Activated CD8-positive, alpha-beta T cell treated with anti-CD3 and anti-CD28 coated beads for 36 hours (primary cell): ENCODE results near the gene FAM209A. TPM values are rescaled to one million over a fixed set of nuclear protein-coding genes. Genes with fewer than 3 reads are reported as not detected.

Experiments
- ATAC-seq: fragments of 200-7000 bp; cut with Tn5 transposase; one replicate; pipeline ENCODE4 v1.10.0; 2021; ENCODE audit warnings: mild to moderate bottlenecking, moderate library complexity
- CTCF ChIA-PET: fragments of 350-600 bp; sonication (Branson Sonifier 250); formaldehyde crosslinking; loops from one replicate; lab custom pipeline; 2021; ENCODE audit warnings: antibody characterized with exemption; lab: Charles Lee
- POLR2A ChIA-PET: fragments of 350-600 bp; sonication (Branson Sonifier 250); formaldehyde crosslinking; loops from one replicate; lab custom pipeline; 2021; ENCODE audit warnings: antibody characterized with exemption; lab: Charles Lee
- DNase-seq: peaks from one replicate; pipeline ENCODE4 v3.0.0-alpha.2; 2020
- H3K27ac Mint-ChIP-seq: one replicate; pipeline ENCODE4 v1.8.0; 2021; ENCODE audit warnings: mild to moderate bottlenecking, mixed read lengths
- H3K27me3 Mint-ChIP-seq: one replicate; pipeline ENCODE4 v1.8.0; 2021; ENCODE audit warnings: mixed read lengths
- H3K36me3 Mint-ChIP-seq: one replicate; pipeline ENCODE4 v1.8.0; 2021; ENCODE audit warnings: low read depth, mixed read lengths
- H3K4me1 Mint-ChIP-seq: one replicate; pipeline ENCODE4 v1.8.0; 2021; ENCODE audit warnings: low read depth, mixed read lengths
- H3K4me3 Mint-ChIP-seq: one replicate; pipeline ENCODE4 v1.8.0; 2021; ENCODE audit warnings: mild to moderate bottlenecking, moderate library complexity, mixed read lengths
- H3K9me3 Mint-ChIP-seq: one replicate; pipeline ENCODE4 v1.8.0; 2021; ENCODE audit warnings: mixed read lengths
- intact Hi-C: fragments of 100-400 bp; cut with micrococcal nuclease; formaldehyde crosslinking; loops from one replicate; pipeline ENCODE4 v1.10.0; 2022
- total RNA-seq, 2 experiments: library from RNA; stranded (reverse); gene quantifications; one replicate each; pipeline ENCODE4 v1.2.3, GENCODE V29; 2021
- TF ChIP-seq, protein P1 (sequence below): fragments of 200-600 bp; IDR thresholded peaks from one replicate; pipeline ENCODE4 v1.8.0; 2022; ENCODE audit warnings: antibody characterized with exemption, mild to moderate bottlenecking

FAM209A gene
- total RNA-seq, 2 experiments from 2014 or later = 0.83 to 1.1 TPM

DNA sequence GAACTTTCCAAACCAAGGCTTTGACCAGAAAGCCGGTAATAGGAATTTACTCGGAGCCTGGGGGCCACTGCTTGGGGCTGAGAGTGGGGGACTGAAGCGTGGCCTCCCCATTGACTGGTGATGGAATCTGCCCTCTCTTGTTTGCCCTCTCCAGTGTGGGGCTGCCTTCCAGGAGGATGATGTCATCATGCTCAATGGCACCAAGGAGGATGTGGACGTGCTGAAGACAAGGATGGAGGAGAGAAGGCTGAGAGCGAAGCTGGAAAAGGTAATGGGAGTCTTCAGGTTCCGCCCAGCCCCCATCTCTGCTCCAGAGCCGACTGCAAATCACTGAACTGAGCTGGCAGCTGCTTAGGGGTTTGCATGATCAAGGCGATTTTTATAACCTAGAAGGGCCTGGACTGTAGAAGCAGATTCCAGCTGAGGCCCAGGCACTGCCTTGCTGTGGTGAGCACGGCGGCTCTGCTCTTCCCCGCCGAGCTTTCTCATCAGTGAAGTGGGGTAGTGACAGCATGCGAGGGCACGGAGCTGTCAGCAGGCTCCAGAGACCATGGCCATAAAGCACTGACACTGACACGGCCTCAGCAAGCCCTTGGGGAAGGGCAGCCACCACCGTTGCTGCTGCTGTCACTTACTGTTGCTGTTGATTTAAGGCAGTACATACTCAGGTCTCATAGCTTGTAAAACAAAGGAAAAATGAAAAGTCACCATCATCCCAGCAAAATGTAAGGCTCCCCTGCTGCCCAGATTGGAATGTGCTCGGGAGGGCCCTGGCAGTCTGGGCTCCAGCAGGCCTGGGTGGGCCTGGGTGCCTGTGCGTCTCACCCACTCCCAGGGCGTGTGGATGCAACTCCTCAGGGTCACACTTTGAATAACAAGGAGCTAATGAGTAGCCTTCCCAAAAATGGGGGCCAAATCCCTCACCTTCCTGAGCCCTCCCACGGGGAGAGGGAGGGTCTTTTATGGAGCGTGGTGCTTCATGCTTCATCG lies 11.1 kb upstream of the FAM209A start:
- Mint-ChIP-seq H3K9me3 (peaks cover under 1% of the 10 kb centered on the region), H3K36me3 (peaks cover 25% of the 10 kb centered on the region), H3K4me1 (no peaks in the 10 kb centered on the region), H3K27me3 (no peaks in the 10 kb centered on the region), H3K4me3 (no peak overlapping the region), H3K27ac (no peak overlapping the region)
- POLR2A ChIA-PET = interaction anchor here (1.4 kb wide), 1 partner anchor 10 kb away, joined by 3 read pairs; no protein-coding TSS in a partner anchor
- no peak for ATAC-seq
- no peak for DNase-seq
- TF ChIP-seq, protein P1, sequence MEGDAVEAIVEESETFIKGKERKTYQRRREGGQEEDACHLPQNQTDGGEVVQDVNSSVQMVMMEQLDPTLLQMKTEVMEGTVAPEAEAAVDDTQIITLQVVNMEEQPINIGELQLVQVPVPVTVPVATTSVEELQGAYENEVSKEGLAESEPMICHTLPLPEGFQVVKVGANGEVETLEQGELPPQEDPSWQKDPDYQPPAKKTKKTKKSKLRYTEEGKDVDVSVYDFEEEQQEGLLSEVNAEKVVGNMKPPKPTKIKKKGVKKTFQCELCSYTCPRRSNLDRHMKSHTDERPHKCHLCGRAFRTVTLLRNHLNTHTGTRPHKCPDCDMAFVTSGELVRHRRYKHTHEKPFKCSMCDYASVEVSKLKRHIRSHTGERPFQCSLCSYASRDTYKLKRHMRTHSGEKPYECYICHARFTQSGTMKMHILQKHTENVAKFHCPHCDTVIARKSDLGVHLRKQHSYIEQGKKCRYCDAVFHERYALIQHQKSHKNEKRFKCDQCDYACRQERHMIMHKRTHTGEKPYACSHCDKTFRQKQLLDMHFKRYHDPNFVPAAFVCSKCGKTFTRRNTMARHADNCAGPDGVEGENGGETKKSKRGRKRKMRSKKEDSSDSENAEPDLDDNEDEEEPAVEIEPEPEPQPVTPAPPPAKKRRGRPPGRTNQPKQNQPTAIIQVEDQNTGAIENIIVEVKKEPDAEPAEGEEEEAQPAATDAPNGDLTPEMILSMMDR = no peak
- intact Hi-C loops = loop anchor here (5.0 kb wide), 1 partner anchor 111 kb away; no protein-coding TSS in a partner anchor
- CTCF ChIA-PET = no interaction called here

DNA sequence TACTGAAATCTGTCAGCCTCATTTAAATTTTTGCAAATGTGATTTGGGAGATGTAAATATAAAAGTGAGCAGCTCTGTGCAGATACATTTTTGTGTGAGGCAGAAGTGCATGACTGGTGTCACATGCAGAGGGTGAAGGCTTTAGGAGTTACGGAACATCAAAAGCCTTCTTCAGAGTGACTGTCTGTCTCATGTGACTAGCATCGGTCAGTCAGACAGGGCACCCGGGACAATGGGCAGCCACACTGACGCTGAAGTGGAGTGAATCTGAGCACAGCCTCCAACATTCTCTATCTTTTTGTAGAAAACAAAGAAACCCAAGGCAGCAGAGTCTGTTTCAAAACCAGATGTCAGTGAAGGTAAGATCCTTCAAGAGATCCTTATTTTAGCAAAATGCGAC lies 7.9 kb upstream of the FAM209A start:
- no peak overlapping the region for H3K27ac Mint-ChIP-seq
- TF ChIP-seq, protein P1 = no peak
- DNase-seq (no peak), ATAC-seq (no peak)
- no peak overlapping the region for H3K4me3 Mint-ChIP-seq
- POLR2A ChIA-PET = no interaction called here
- no peaks in the 10 kb centered on the region for H3K27me3 Mint-ChIP-seq
- peaks cover 55% of the 10 kb centered on the region for H3K36me3 Mint-ChIP-seq
- H3K4me1 Mint-ChIP-seq = no peaks in the 10 kb centered on the region
- intact Hi-C loops = no loop called here
- H3K9me3 Mint-ChIP-seq = peaks cover 21% of the 10 kb centered on the region
- CTCF ChIA-PET = interaction anchor here (0.9 to 2.1 kb wide), 5 partner anchors 9 to 121 kb away, joined by 3 to 7 read pairs (median 3); no protein-coding TSS in a partner anchor

DNA sequence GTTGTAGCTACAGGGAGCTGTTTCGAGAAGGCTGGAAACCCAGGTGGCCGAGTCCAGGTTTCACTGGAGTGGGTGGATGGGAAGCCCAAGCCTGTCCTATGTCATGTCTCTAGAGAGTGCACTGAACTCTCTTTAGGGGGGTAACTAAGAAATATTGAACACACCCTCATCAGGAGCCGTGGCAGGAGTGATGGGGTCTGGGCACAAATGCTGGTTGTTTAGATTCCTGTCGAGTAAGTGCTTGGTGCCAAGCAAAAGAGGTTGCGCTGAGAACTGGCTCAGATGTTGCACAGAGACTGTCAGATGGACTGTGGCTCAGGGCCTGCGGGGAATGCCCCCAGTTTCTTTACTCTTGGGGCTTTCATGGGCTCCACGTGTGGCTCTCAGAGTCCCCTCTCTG lies 7.3 kb upstream of the FAM209A start:
- CTCF ChIA-PET = interaction anchor here (2.1 kb wide), 1 partner anchor 122 kb away, joined by 7 read pairs; no protein-coding TSS in a partner anchor
- H3K27me3 Mint-ChIP-seq = no peaks in the 10 kb centered on the region

DNA sequence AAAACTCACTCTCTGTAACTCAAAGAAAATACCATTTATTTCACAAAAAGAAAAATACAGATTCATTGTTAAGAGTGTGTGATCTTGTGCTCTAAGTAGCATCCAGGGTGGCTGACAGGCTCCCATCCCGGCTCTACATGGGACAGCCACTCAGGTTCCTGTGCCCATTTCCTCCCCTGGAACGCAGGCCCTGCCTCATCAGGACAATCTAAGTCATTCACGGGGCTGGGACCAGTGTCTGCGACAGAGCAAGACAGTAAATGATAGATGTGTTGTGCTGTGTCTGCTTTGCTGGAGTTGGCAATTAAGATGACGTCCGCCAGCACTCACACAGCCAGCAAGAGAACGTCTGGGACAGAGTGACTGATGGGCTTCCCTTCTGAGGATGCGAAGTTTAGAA lies 6.9 kb upstream of the FAM209A start:
- POLR2A ChIA-PET = no interaction called here

More for the DNA sequence above, 7.3 kb upstream of the FAM209A start:
- intact Hi-C loops = no loop called here
- Mint-ChIP-seq H3K36me3 (peaks cover 59% of the 10 kb centered on the region), H3K27ac (no peak overlapping the region), H3K9me3 (peaks cover 21% of the 10 kb centered on the region), H3K4me1 (no peaks in the 10 kb centered on the region), H3K4me3 (no peak overlapping the region)
- ATAC-seq = no peak
- TF ChIP-seq, protein P1 = no peak
- DNase-seq = no peak
- POLR2A ChIA-PET = no interaction called here

More for the DNA sequence above, 6.9 kb upstream of the FAM209A start:
- TF ChIP-seq, protein P1 = no peak
- no peaks in the 10 kb centered on the region for H3K27me3 Mint-ChIP-seq
- CTCF ChIA-PET = interaction anchor here (2.1 kb wide), 1 partner anchor 122 kb away, joined by 7 read pairs; no protein-coding TSS in a partner anchor
- no peak for DNase-seq
- peaks cover 21% of the 10 kb centered on the region for H3K9me3 Mint-ChIP-seq
- intact Hi-C loops = no loop called here
- no peak overlapping the region for H3K4me3 Mint-ChIP-seq
- ATAC-seq = no peak
- H3K36me3 Mint-ChIP-seq = peaks cover 59% of the 10 kb centered on the region
- no peaks in the 10 kb centered on the region for H3K4me1 Mint-ChIP-seq
- H3K27ac Mint-ChIP-seq = no peak overlapping the region
